ENCODE data around the gene SDK2. TPM values are rescaled to one million over a fixed set of nuclear protein-coding genes. Genes with fewer than 3 reads are reported as not detected.

The SDK2 gene
- polyA plus RNA-seq, 1 of the 3 experiments (the other 2 are of a cell fraction), result 0.02 TPM

GRCh38 chr17:73533127-73533526, 111.1 kb downstream of the SDK2 start:
- H3K4me3 ChIP-seq (ENCODE audit: low read depth in 2 of 2, low read length in 1 of 2), result no peak overlapping the region
- no peaks in the 10 kb centered on the region for H3K79me2 ChIP-seq (ENCODE audit: insufficient read depth)
- ChIA-PET CTCF (interaction anchor here (0.8 to 5.6 kb wide), 3 partner anchors 11 to 103 kb away, joined by 3 to 38 read pairs (median 3); no protein-coding TSS in a partner anchor), POLR2A (interaction anchor here (0.6 kb wide), 1 partner anchor 116 kb away, joined by 4 read pairs; no protein-coding TSS in a partner anchor)
- no peaks in the 10 kb centered on the region for H3K9me2 ChIP-seq
- no peaks in the 10 kb centered on the region for H3K36me3 ChIP-seq (replicated peaks in 1 of 2; ENCODE audit: control insufficient read depth in 1 of 2, insufficient read depth in 2 of 2, low read length in 1 of 2)
- no peaks in the 10 kb centered on the region for H4K20me1 ChIP-seq (ENCODE audit: insufficient read depth)
- 54% methylated on average over 7 of the region's 13 CpGs for WGBS (ENCODE audit: low lambda C conversion rate)
- H3K4me2 ChIP-seq, result no peak overlapping the region
- no peak overlapping the region for H2AFZ ChIP-seq (ENCODE audit: low read depth)
- peak overlapping the region in 1 of 2 experiments; percentile 86; a peak in 2 of 4 replicates for H3K27ac ChIP-seq (ENCODE audit: low read depth in 2 of 2, low read length in 1 of 2)
- peaks cover 0 to 57% of the 10 kb centered on the region in 2 experiments; a peak in 1 of 4 replicates for H3K4me1 ChIP-seq (ENCODE audit: control insufficient read depth in 1 of 2, insufficient read depth in 2 of 2, low read depth in 1 of 2, low read length in 1 of 2)
- no peaks in the 10 kb centered on the region for H3K27me3 ChIP-seq (ENCODE audit: insufficient read depth)
- peak; percentile 63 for DNase-seq
- no peak for TF ChIP-seq NFIC (IDR thresholded peaks at IDR 0.05; ENCODE audit: borderline replicate concordance)
- no peaks in the 10 kb centered on the region for H3K9me3 ChIP-seq
- H3K9ac ChIP-seq, result no peak overlapping the region
- no peaks in the 10 kb centered on the region for H3F3A ChIP-seq (replicated peaks; ENCODE audit: insufficient read depth)

- WGBS (ENCODE audit: low lambda C conversion rate), result 16% methylated on average over 9 of the region's 9 CpGs
- CTCF ChIA-PET, result interaction anchor here (1.0 to 5.6 kb wide), 5 partner anchors 10 to 177 kb away, joined by 3 to 38 read pairs (median 6); no protein-coding TSS in a partner anchor
- no peak overlapping the region for H2AFZ ChIP-seq (ENCODE audit: low read depth)
Observed at GRCh38 chr17:73532421-73532901, 111.8 kb downstream of the SDK2 start.

More at GRCh38 chr17:73532421-73532901, 111.8 kb downstream of the SDK2 start:
- TF ChIP-seq NFIC (IDR thresholded peaks at IDR 0.05; ENCODE audit: borderline replicate concordance) (no peak), FOSL2 (IDR thresholded peaks at IDR 0.05; ENCODE audit: borderline replicate concordance, low read depth) (no peak), ZBTB33 (IDR thresholded peaks at IDR 0.05; ENCODE audit: borderline replicate concordance, low read depth) (no peak), FOXM1 (IDR thresholded peaks at IDR 0.05; ENCODE audit: low read depth) (no peak), FOXJ3 (CRISPR knock-in tag; IDR thresholded peaks at IDR 0.05) (peak; percentile 95), EZH2phosphoT487 (IDR thresholded peaks at IDR 0.05; ENCODE audit: borderline replicate concordance, low read depth) (no peak), GATA2 (CRISPR knock-in tag; IDR thresholded peaks at IDR 0.05) (peak; percentile 96), CHD2 (IDR thresholded peaks at IDR 0.05; ENCODE audit: low read length, partially characterized antibody) (peak; percentile 29), RAD21 (IDR thresholded peaks at IDR 0.05; ENCODE audit: low read length) (no peak; the same call in 1 of the 2 replicates), RFX5 (IDR thresholded peaks at IDR 0.05; ENCODE audit: low read length) (no peak), CTCF (IDR thresholded peaks at IDR 0.05) (no peak), JUND (IDR thresholded peaks at IDR 0.05) (no peak), TAF1 (IDR thresholded peaks at IDR 0.05; ENCODE audit: borderline replicate concordance, low read depth, low read length) (no peak), ELF1 (IDR thresholded peaks at IDR 0.05) (no peak), RCOR1 (IDR thresholded peaks at IDR 0.05; ENCODE audit: low read length) (peak; percentile 93; the same call in 1 of the 2 replicates), EP300 (IDR thresholded peaks at IDR 0.05; ENCODE audit: borderline replicate concordance in 1 of 2, low read depth in 1 of 2, low read length in 1 of 2) (peak in 1 of 2 experiments; percentile 87; a peak in 2 of 4 replicates), TCF12 (IDR thresholded peaks at IDR 0.05) (peak; percentile 44), MAX (IDR thresholded peaks at IDR 0.05; ENCODE audit: low read depth) (no peak)
- Histone ChIP-seq H3K27me3 (ENCODE audit: insufficient read depth) (no peaks in the 10 kb centered on the region), H3K36me3 (replicated peaks in 1 of 2; ENCODE audit: control insufficient read depth in 1 of 2, insufficient read depth in 2 of 2, low read length in 1 of 2) (no peaks in the 10 kb centered on the region), H3K4me2 (no peak overlapping the region), H3K4me3 (ENCODE audit: low read depth in 2 of 2, low read length in 1 of 2) (no peak overlapping the region), H3F3A (replicated peaks; ENCODE audit: insufficient read depth) (no peaks in the 10 kb centered on the region), H3K4me1 (ENCODE audit: control insufficient read depth in 1 of 2, insufficient read depth in 2 of 2, low read depth in 1 of 2, low read length in 1 of 2) (peaks cover 0 to 51% of the 10 kb centered on the region in 2 experiments; a peak in 1 of 4 replicates), H3K79me2 (ENCODE audit: insufficient read depth) (no peaks in the 10 kb centered on the region), H3K9me2 (no peaks in the 10 kb centered on the region), H4K20me1 (ENCODE audit: insufficient read depth) (no peaks in the 10 kb centered on the region), H3K9me3 (no peaks in the 10 kb centered on the region), H3K27ac (ENCODE audit: low read depth in 2 of 2, low read length in 1 of 2) (peak overlapping the region in 1 of 2 experiments; percentile 86; a peak in 2 of 4 replicates), H3K9ac (no peak overlapping the region)
- DNase-seq, result peak; percentile 88
- POLR2A ChIA-PET, result interaction anchor here (0.6 kb wide), 1 partner anchor 115 kb away, joined by 4 read pairs; no protein-coding TSS in a partner anchor
